Left kidney (tissue), 2 donors: ENCODE data around the gene CDCA8. TPM values are rescaled to one million over a fixed set of nuclear protein-coding genes. Genes with fewer than 3 reads are reported as not detected.

Source experiments
- DNase-seq: peaks from one replicate; pipeline ENCODE4 v3.0.0-alpha.2; 2013
- polyA plus RNA-seq: library from polyadenylated mRNA; unstranded; fragments of 120-200 nt; gene quantifications from one replicate; pipeline ENCODE4 v1.2.1, GENCODE V29; 2013; ENCODE audit not compliant: insufficient read length

The CDCA8 gene
- polyA plus RNA-seq, 1 donor = 25.6 TPM

DNA sequence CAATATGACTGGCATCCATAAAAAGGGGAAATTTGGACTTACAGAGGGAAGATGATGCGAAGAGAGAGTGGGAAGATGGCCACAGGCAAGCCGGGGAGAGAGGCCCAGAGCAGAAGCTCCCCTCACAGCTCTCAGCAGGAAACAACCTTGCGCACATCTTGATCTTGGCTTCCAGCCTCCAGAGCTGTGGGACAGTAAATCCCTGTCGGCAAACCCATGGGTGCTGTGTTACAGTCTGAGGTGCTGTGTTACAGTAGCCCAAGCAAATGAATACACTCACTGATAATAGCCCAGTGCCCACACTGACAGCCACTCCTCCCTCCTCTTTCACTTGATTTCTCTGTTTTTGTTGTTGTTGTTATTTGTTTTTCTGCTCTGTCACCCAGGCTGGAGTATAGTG lies 22.4 kb downstream of the CDCA8 start:
- DNase-seq = no peak

DNA sequence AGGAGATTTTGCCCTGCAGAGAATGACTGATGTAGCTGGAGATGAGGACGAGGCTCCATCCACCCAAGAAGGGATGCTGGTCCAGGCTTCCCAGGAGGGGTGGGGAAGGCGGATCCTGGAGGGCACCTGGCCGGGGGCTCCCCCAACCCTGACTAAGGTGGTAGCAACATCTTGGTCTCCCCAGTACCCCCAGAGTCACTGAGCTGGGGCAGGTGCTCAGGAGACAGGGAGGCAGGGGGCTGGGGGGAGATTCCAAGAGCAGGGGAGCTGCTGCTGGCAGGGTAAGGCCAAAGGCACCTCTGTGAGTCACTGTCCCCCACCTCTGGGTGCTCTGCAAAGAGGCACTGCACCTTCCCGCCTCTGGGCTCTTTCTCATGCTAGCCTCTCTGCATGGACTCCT lies 24.0 kb downstream of the CDCA8 start:
- DNase-seq = no peak

DNA sequence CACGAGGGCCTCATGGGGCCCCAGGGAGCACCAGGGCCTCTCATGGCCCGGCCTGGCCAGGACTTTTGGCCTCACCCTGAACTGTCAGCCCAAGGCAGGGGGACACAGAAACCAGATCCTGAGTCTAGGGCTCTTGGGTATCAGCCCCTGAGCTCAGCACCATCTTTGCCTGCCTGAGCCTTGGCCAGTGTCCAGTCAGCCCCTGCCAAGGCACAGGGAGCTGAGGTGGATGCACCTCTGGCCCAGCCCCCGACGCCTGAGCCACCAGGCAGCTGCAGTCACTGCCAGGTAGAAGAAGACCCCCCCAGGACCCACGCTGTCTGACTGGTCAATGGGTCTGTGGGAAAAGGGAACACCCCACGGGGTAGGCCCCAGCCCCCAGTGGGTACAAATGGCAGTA lies 25.3 kb downstream of the CDCA8 start:
- DNase-seq = no peak

DNA sequence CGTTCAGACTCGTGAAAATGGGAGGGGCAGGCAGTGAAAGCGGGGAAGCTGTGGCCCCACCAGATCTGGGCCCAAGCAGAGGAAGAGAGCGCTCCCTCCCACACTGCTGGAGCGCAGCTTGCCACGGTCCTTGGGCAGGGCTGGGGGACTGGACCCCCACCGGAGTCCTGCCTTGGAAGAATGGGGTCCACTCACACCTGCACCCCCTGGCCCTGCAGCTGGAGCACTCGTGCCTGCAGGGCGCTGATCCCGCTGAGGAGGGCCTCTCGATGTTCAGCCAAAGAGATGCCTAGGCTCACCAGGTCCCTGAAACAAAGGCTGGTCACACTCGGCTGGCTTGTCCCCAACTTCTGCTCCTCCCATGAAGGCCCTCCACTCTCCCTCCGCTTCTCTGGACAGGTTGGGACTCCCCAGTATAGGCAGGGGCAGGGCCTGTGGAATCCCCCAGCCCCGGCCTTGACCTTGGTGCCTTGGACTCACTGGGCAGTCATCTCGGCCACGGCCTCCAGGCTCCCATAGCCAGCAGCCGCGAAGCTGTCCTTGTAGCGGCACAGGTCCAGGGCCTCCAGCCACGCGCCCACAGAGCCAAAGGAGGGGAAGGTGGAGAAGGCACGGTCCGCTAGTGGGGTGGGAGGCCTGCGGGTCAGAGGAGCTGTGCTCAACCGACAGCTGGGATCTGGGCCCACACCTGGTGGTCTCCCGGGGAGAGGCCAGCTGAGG lies 26.0 kb downstream of the CDCA8 start:
- no peak for DNase-seq

DNA sequence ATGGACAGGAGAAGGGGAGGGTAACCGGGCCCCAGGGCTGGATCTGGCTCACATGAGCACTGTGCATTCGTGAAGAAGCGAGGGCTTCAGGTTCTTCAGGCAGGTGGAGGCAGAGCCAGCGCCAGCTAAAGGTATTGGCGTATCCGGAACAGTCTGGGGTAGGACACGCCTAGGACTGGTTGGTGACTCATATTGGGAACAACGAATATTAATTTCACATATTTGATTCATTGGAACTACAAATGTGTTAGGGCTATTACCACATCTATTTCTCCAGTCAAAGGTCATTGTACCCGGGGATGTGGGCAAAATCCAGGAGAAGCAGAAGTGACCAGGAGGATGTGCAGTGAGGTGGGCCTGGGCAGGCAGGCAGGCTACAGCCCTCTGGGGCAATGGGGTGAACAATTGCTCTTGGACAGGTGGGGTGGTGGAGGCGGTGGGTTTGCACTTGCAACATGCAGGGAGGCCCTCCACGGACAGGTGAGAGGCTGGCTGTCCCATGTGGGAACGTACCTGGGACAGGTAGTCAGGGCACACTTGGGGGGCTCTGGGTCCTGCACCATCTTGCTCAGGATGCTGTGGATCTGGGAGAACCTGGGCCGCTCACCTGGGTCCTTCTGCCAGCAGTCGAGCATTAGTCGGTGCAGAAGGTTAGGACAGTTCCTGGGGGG lies 26.7 kb downstream of the CDCA8 start:
- no peak for DNase-seq

DNA sequence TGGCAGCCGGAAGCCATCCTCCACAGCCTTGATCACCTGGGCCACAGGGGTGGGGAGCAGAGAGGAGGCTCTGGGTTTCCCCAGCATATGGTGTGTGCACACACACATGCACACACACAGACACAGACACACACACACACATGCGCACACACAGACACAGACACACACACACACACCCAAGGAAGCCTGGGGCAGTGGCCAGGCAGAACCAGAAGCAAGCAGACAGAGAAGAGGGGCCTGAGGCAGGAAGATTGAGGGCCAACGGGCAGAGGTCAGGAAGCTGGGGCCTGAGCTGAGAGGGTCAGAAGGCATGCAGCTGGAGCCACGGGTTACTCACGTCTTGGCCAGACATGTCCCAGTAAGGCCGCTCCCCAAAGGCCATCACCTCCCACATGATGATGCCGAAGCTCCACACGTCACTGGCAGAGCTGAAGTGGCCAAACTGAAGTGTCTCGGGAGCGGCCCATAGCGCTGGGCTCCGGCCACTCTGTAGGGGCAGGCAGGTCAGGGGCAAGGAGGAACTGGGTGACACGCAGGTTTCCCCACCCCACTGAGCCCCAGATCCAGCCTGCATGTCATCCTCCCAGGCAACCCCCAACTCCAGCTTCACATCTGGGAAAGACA lies 27.4 kb downstream of the CDCA8 start:
- DNase-seq = no peak

DNA sequence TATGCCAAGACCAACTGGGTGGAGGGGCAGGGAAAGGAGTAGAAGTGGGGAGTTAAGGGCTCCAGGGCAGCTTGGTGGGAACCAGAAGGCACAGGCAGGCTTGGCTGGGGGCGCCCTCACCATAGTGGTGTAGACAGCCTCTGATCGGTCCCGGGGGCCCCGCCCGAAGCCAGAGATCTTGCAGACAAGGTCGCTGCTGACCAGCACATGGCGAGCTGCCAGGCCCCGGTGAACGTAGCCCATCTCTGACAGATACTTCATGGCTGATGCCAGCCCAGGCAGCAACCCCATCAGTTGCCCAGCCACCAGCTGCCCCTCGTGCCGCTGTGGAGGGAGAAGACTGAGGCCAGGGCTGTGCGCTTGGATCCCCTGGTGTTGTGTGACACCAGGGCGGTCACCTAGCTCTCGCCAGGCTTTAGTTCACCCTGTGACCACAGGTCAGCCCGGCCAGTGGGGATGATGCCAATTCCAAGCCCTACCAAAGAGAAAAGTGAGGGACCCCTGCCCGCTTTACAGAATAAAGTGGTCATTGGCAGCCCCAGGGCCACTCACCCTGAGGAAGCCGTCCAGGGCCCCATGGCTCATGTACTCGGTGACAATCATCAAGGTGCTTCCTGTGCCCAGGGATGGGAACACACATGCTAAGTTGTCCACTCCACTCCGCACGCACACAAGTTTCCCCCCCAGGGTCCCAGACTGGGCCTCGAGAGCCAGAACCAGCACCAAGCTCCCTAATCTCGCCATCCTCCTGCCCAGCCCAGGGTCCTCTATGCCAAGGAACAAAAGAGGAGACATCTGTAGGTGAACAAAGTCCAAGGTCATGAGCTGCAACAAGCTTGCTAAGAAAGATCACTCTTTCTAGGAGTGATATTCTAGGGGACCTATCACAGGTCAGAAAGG lies 28.2 kb downstream of the CDCA8 start:
- no peak for DNase-seq

DNA sequence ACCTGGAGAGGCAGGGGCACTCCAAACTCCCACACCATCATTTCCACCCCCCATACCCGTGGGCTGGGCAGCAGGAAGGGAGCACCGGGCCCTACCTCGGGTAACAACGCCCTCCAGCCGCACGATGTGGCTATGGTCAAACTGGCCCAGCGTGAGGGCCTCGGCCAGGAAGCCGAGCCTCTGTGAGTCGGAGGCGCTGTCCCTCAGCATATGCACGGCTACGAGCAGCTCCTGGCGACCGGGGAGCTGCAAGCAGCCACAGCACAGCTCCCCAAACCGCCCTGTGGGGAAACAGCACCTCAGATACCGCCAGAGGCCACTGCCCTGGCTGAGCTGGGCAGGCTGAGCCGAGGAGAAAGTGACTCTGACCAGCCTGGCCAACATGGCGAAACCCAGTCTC lies 29.2 kb downstream of the CDCA8 start:
- no peak for DNase-seq

DNA sequence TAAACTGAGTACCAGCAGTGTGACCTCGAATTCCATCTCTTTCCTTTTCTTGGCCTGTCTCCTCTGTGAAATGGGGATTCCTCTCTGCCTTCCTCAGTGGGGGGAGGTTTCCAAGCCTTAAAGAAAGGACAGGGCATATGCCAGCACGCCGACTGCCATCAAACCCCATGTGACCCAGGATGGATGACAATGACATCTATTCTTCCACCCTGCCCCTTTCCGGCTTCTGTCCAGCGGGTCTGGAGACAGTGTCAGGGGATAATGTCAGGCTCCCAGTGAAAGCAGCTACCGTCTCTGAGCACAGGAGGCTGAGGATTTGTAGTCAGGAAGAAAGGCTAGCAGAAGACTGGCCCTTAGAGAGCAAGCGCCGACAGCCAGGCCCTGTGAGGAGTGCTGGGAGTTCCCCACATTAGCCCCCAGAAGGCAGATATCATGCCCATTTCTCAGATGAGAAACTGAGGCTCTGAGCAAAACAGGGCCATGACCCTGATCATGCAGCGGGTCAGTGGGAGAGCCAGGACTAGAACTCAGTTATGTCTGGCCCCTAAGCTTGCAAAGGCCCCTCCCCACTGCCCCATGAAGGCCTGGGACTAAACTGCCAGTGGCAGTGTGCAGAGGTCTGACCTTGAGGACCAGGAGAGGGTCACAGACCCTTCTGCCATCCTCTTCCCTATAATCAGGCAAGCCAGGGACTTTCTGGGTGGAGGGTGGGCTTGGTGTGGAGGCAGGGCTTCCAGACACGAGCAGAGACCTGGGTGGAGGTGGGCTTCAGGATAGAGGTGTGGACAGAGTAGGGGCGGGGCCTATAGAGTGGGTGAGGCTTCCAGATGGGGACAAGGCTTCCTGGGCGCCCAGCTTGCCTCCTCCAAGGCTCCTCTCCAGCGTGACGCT lies 30.1 kb downstream of the CDCA8 start:
- no peak for DNase-seq

DNA sequence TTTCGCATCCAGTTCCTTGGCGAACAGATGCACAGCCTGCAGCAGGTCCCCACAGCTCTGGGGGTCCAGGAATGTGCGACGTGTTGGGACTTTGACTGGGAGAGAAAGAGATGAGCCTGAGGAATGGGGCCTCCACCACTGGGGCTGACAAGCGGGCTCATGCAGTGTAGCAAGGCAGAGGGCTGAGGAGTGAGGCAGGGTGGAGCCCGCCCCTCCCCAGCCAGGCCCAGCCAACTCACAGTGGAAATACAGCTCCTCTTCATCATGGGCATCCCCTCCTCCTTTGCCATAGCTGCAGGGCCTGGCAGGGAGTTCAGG lies 30.7 kb downstream of the CDCA8 start:
- no peak for DNase-seq

DNA sequence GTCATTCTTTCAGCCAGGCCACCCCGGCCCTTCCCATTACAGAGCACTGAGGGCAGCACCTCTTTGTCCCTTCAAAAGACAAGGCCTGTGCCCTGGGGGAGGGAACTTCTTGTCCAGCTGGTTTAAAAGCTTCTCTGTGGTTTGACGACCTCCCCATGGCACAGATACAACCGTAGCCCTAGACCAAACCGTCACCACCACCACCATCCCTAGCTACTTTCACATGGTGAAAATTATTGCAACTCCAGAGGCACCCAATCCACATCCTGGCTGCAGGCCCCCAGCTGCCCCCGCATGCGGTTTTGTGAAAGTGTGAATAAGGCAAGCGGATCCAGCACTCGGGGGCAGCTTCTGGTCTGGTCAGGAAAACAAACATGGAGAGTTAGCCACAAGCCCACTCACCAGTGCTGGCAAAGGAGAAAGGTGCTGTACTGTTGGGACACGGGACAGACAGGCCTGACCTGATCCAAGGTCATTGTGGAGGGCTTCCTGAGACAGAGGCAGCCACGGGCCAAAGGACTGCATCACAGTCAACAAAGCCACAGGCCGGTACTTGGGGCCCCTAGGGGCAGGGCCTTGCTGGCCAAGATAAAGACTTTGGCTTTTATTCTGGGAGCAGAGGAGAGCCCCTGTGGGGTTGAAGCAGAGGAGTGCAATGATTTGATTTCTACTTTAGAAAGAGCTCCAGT lies 31.2 kb downstream of the CDCA8 start:
- DNase-seq = no peak

DNA sequence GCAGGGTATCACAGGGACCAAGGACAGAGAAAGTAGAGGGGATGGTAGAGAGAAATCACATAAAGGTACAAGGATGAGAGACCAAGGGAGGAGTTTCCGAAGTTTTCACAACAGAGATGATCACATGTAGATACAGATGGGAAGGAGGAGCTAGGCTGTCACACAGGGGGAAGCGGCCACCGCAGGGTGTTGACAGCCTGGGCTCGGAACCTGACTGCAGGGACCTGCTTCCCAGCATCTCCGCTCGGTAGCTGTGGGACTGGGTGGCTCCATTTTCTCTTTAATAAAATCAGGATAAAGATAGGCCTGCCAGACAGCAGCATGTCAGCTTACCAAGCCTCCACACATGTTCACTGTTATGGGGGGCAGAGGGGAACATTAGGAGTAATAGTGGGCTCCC lies 32.3 kb downstream of the CDCA8 start:
- no peak for DNase-seq

DNA sequence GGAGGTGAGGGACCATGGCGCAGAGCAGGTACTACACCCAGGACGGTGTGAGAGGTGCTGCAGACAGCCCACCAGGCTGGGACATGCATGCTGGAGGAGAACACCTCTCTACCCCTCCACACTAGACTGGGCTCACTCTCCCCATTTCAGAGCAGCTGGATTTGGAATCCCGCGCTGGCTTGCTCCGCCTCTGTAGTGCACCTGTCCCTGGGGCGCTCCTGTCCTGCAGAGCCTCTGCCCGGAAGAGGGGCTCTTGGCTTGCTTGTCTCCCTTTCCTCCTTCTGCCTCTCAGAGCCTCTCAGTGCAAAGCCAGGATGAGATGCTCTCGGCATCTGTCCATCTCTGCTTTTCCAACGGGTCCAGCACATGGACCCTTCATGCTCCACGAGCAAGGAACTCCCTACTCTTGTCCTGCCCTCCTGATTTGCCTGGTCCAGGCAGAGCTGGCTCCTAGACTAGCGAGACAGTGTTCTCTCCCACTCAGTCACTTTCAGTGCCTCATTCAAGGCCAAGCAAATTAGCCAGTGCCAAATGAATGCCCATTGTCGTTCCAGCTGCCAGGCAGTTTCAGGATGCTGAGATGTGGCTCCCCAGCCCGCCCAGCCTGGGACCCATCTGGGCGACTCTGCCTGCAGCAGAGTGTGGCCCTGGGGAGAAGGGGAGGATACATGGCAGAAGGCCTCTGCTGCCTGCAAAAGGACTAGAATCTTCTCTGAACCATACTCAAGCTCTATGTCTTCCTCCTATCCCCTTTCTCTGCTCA lies 33.7 kb downstream of the CDCA8 start:
- DNase-seq = no peak

DNA sequence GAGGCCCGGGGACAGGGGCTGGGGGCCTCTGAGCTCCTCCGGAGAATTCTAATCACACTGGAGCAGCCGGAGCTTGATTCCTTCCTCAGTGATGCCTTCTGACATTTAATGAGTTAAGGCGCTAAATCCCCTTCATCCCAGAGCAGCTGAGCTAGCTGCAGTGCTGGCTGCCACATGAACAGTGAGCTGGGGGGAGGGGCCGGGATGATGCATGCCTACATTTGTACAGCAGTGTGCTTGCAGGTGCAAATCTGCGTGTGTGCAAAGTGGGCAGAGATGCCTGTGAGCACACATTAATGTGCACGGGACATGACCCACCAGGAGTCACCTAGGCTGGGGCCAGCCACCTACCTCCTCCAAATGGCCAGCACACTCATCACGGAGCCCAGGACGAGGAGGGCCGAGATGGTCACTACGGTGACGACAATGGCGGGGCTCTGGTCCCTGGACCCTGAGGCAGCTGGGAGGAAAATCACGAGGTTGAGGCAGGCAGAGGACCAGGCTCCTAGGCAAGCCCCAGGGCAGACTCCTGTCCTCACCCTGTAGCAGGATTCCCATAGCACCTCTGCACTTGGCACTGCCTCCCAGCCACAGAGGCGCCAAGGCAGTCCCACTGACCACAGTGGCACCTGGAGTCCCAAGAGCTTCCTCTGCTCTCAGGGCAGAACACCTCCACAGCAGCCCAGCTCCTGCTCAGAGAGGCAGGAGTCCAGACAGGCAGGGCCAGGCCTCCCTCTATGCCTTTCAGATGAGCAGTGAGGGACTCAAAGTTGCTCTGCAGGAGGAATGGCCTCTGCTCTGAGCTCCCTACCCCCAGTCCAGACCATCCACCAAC lies 34.7 kb downstream of the CDCA8 start:
- no peak for DNase-seq

DNA sequence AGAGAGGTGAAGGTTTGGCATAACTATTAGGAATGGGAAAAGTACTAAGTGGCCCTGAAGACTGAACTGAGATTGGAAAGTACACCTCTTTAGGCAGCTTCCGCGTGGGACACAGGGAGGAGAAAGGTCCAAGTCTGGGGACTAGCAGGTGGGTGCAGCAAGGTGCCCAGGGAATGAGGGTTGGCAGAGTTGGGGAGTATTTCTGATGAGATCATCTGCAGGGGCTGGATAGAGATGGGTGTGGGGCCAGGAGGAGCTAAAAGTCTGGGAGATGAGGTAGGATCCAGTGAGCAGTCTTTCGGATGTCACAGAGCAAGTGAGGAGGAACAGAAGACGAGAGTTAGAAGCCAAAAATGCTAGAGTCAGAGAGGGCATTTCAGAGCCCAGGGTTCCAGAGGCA lies 36.1 kb downstream of the CDCA8 start:
- DNase-seq = no peak

DNA sequence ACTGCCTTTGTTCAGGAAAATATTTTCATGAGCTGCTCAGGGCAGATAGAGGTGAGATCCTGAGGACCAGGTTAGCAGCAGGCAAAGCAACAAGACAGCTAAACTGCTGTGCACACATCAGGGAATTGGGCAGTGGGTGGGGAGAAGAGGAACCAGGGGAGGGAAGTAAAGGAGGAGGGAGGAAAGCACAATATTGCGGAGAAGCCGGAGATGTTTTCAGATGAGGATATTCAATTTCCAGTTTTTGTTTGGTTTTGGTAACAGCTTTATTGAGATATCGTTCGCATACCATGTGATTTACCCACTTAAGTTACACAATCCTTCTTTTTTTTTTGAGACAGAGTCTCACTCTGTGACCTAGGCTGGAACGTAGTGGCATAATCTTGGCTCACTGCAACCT lies 38.1 kb downstream of the CDCA8 start:
- DNase-seq = no peak

DNA sequence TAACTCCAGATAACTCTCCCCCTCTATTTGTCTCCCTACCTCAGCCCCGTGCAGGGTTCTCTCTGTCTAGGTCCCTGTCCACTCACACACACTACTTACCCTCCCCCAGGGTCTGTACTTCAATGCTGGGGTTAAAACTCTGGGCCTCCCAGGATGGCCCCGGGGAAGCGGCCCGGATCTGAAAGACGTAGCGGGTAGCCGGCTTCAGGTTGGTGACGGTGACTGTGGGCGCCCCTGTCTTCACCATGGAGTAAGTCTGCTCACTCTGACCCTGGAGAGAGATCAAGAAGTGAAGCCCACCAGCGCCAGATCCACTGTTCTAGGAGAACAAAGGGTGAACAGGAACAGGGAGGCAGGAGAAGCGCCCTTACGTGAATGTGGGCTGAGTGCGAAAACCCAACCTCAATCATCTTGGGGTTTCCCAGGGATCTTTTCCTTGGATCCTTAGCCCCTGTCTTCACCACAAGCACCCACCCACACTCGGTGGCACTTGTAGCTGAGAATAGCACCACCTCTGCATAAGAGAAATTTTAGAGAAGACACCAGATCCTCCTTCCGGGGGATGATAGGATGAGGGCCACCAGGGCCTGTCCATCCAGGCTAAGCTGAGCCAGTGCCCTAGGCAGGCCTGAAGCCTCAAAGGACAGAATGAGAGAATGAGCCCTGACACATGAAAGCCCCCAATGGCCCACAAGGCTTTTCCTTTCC lies 39.1 kb downstream of the CDCA8 start:
- no peak for DNase-seq

DNA sequence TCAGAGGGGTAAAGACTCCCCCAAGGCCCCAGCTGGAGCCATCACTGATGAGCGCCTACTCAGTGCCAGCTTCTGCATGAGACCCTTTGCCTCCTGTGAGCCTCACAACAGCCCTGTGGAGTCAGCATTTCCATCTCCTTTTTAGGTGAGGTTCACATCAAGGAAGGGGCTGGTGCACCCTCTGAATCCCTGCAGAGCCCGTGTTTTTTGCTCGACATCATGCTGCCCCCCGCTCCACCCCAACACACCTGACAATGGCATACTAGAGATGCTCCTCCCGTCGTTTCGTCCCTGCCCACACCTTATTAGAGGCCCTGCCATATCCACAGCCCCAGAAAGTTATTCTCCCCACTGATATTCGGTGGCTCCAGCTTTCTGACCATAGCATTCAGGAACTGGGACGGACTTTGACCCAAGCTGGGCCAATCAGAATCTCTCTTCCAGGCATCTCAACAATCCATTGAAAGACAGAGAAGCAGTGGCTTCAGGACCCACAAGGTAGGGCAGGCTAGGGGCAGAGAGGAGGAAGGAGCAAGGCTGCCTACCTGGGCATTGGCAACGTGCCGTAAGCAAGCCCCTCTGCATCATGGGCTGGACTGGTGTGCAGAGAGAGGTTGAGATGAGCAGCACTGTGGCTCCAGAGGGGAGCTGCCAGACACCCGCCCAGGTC lies 39.9 kb downstream of the CDCA8 start:
- no peak for DNase-seq
